Astrocyte of the spinal cord (primary cell): ENCODE measurements around the gene INPP5E.

Source experiments
- DNase-seq: peaks from one replicate; pipeline ENCODE4 v3.0.0; 2011; ENCODE audit warnings: low read depth, low spot score
- H3K4me3 ChIP-seq: 2 replicates; pipeline ENCODE4 v1.5.1; 2011; ENCODE audit warnings: low read depth, mild to moderate bottlenecking, low read length, moderate library complexity
- in situ Hi-C: cut with HindIII; loops from 2 replicates; pipeline ENCODE4 v1.10.0; 2017; ENCODE audit warnings: low sequenced_read_pairs
- TF ChIP-seq, protein P1 (sequence below): IDR thresholded peaks from 2 replicates; pipeline ENCODE4 v1.5.1; 2012; ENCODE audit warnings: low read depth, mild to moderate bottlenecking, low read length, inconsistent platforms

The INPP5E gene

DNA sequence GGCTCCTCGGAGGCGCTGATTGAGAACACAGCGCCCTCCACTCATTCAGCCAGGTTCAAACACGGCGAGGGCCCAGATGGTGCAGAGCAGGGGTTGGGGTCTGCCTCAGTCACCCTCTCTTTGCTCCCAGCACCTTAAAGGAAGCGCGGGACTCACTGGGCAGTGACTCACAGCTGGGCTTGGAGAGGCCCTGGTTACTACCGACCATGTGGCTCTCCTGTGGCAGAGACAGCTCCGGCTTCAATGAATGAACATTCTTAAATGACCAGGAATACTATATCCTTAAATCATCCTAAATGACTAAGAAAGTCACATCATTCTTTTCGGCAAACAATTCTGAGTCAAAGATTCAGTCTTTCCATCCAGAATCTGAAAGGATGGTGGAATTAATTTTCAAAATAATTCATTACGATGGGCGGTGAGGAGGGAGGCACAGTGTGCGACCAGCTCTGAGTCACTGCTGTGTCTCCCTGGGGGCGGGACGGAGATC lies 1.6 kb upstream of the INPP5E start:
- in situ Hi-C loops: no loop called here
- TF ChIP-seq, protein P1, sequence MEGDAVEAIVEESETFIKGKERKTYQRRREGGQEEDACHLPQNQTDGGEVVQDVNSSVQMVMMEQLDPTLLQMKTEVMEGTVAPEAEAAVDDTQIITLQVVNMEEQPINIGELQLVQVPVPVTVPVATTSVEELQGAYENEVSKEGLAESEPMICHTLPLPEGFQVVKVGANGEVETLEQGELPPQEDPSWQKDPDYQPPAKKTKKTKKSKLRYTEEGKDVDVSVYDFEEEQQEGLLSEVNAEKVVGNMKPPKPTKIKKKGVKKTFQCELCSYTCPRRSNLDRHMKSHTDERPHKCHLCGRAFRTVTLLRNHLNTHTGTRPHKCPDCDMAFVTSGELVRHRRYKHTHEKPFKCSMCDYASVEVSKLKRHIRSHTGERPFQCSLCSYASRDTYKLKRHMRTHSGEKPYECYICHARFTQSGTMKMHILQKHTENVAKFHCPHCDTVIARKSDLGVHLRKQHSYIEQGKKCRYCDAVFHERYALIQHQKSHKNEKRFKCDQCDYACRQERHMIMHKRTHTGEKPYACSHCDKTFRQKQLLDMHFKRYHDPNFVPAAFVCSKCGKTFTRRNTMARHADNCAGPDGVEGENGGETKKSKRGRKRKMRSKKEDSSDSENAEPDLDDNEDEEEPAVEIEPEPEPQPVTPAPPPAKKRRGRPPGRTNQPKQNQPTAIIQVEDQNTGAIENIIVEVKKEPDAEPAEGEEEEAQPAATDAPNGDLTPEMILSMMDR: no peak
- H3K4me3 ChIP-seq: no peak overlapping the region
- DNase-seq: peak; percentile 65

DNA sequence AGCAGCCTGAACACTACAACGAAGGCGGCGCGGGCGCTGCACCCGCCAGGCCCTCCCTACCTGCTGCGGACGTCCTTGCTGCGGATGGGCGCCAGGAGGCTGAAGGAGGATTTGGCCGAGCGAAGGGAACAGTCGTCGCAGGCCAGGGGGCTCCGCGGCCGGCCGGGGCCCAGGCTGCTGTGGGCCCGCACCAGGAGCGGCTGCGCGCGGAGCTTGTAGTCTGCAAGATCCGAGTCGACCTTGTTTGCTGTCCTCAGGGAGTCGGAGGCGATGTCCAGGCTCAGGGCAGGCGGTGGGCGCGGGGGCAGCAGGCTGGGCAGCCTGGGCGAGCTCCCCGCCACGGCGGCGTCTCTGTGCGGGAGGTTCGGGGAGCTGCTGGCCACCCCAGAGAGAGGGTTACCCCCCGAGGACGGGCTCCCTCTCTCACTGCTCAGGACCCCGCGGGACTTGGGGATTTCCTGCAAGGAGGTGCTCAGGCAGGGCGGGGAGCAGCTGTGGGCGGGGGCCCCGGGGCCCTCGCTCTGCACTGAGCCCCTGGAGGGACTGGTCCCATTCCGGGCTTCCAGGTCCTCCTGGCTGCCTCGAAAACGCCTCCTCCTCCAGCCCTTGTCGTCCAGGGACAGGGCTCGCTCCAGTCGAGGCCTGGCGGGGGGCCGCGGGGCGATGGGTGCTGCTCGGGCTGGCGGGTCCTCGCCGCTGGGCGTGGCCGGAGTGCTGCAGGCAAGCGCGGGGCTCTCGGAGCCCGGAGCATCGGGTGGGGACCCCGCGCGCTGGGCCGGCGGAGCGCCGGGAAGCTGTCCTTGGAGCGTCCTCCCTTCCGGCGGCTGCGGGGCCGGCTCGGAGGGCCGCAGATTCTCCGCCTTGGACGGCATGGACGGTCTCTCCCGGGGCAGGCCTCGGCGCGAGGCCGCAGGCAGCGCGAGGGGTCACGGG lies 831 bp downstream of the INPP5E start:
- TF ChIP-seq, protein P1: no peak
- peak; percentile 21 for DNase-seq
- peak overlapping the region; percentile 69 for H3K4me3 ChIP-seq
- in situ Hi-C loops: no loop called here

DNA sequence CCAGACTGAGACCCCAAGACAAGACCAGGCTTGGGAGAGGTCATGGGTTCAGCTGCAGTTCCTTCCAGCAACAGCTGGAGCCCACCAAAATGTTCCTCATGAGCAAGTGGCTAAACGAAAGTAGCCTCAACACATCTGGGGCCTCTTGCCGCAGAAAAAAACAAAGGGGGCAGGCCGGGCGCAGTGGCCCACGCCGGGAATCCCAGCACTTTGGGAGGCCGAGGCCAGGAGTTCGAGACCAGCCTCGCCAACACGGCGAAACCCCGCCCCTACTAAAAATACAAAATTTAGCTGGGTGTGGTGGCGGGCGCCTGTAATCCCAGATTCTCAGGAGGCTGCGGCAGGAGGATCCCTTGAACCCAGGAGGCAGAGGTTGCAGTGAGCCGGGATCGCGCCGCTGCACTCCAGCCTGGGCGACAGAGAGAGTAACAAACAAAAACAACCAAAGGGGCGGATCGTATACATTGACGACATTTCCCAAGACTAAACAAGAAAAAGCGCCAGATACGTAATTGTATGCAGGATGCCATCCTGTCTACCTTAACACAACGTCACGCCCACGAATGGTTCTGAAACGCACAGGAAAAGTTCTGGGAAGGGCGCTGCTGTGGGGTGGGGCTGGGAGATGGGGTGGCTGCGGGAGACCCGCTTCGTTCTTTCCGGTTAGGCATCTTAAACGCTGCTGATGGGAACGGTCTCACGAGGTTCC lies 1.7 kb downstream of the INPP5E start:
- in situ Hi-C loops: no loop called here
- peak overlapping the region; percentile 69 for H3K4me3 ChIP-seq
- TF ChIP-seq, protein P1: no peak
- peak; percentile 16 for DNase-seq

DNA sequence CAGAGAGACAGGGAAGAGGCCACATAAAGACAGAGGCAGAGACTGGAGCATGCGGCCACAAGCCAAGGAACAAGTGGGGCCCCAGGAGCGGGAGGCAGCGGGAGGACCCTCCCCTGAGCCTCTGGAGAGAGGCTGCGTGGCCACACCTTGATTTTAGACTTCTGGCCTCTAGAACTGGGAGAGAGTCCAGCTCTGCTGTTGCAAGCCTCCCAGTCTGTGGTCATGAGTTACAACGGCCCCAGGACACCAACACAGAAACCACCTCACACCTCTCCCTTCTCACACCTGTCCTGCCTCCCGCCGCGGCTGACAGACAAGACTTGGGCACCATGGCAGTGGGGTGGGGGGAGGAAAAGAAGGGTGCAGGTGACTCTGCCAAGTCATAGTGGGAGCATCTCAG lies 2.2 kb downstream of the INPP5E start:
- H3K4me3 ChIP-seq: peak overlapping the region; percentile 69
- in situ Hi-C loops: no loop called here
- TF ChIP-seq, protein P1: no peak
- DNase-seq: peak; percentile 23

DNA sequence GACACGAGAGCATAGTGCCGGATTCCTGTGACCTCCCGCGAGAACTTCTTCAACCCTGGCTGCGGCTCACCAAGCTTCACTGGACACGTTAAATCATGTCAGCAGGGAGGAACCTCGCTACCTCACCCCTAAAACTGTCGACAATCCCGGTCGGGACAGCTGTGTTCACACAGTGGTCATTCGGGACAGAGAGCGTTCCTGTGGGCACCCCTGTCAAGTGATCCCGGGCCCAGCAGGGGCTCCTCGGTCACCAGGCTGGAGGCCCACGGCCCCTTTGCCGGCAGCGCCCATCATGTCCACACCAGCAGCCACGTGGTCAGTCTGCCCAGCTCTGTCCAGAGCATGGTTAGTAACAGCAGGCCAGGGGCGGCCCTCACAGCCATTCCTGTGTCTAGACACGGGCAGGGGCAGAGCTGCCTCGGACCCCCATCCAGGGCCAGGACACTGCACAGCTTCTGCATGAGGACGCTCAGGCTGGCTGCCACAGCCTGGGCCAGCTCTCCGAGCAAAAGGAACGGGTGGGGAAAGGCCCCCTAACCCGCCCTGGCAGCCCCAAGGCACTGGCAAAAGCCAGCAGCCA lies 3.5 kb downstream of the INPP5E start:
- TF ChIP-seq, protein P1: no peak
- no peak for DNase-seq
- no peak overlapping the region for H3K4me3 ChIP-seq
- in situ Hi-C loops: no loop called here

DNA sequence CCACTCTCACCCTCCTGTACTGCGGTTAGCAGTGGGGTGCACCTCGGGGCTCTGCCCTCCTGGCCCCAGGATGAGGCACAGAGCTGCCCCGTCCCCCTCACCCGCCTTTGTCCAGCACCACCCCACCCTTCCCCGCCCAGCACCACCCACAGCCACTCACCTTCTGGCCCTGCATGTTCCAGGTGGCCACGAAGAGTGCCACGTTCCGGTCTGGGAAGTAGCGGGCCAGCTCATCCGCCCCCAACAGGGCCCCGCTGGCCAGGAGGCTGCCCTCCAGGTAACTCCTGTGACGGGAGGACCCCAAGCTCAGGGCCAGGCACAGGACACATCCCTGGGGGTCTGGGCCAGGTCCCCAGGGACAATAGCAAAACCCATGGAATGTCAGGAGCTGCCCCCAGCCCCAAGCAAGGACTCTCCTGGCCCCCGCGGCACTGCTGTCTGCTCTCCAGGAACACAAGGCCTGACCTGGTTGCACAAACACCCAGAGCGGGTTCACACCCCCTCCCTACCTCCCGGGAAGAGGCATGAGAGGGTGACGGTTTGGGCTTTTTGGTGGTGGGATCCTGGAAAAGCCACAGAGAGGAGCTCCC lies 5.0 kb downstream of the INPP5E start:
- TF ChIP-seq, protein P1: no peak
- DNase-seq: no peak
- no peak overlapping the region for H3K4me3 ChIP-seq
- in situ Hi-C loops: no loop called here
